ENCODE results near the gene SYT2.
"Not testable (repeated sequence)": the region's sequence is repeated elsewhere in the genome, so short reads cannot be mapped to it uniquely, and the experiment has no call there.

The SYT2 gene

GRCh38 chr1:202623075-202623474, 87.2 kb downstream of the SYT2 start:
- Histone ChIP-seq H2BK12ac (ENCODE audit: low read length) (peak overlapping the region; percentile 30), H3K27ac (replicated peaks; ENCODE audit: low read length) (no peak overlapping the region), H3K4me3 (ENCODE audit: low read length in 2 of 2) (no peak overlapping the region), H3K4me1 (ENCODE audit: control insufficient read depth in 2 of 2, insufficient read depth in 1 of 2, low read depth in 1 of 2, low read length in 2 of 2) (peaks cover 4 to 17% of the 10 kb centered on the region in 2 donors), H3K18ac (ENCODE audit: low read length) (peak overlapping the region; percentile 65), H3K9me3 (replicated peaks in 1 of 2; ENCODE audit: control insufficient read depth in 2 of 2, insufficient read depth in 1 of 2, low read depth in 1 of 2, low read length in 2 of 2) (peaks cover 0 to 5% of the 10 kb centered on the region in 2 donors), H3K23ac (ENCODE audit: low read depth, low read length, poor library complexity) (no peak overlapping the region), H2BK120ac (ENCODE audit: low read depth, low read length) (peak overlapping the region; percentile 94), H3K4me2 (ENCODE audit: insufficient read depth, low read length, poor library complexity, severe bottlenecking) (no peak overlapping the region), H4K8ac (ENCODE audit: low read depth, low read length) (no peak overlapping the region), H2AFZ (ENCODE audit: low read length) (no peak overlapping the region), H3K27me3 (ENCODE audit: control insufficient read depth in 3 of 3, insufficient read depth in 3 of 3, low read depth in 1 of 3, low read length in 3 of 3) (peaks cover 0 to 10% (median 7%) of the 10 kb centered on the region in 3 experiments), H2BK15ac (ENCODE audit: low read length) (peak overlapping the region; percentile 85), H3K4ac (ENCODE audit: low read length) (no peak overlapping the region), H3K14ac (ENCODE audit: low read length) (no peak overlapping the region), H3K79me1 (ENCODE audit: low read depth, low read length) (peaks cover 5% of the 10 kb centered on the region), H2BK5ac (ENCODE audit: low read length) (peak overlapping the region; percentile 39), H2AK5ac (ENCODE audit: low read depth, low read length) (peak overlapping the region; percentile 97), H3K36me3 (replicated peaks in 1 of 2; ENCODE audit: control insufficient read depth in 2 of 2, insufficient read depth in 2 of 2, low read length in 2 of 2) (peaks cover 0 to 5% of the 10 kb centered on the region in 2 donors), H3K9ac (ENCODE audit: low read depth, low read length, poor library complexity) (no peak overlapping the region), H4K91ac (ENCODE audit: low read depth, low read length, poor library complexity) (no peak overlapping the region)
- no CpG with 5 or more reads among the region's 7 CpGs for WGBS, 2 donors (ENCODE audit: extremely low coverage in 2 of 2, insufficient read length in 2 of 2, insufficient replicate concordance in 1 of 2)
- no peak for DNase-seq (ENCODE audit: low spot score)

- Histone ChIP-seq H3K9ac (ENCODE audit: low read depth, low read length, poor library complexity) (no peak overlapping the region), H2BK15ac (ENCODE audit: low read length) (no peak overlapping the region), H3K9me3 (replicated peaks in 1 of 2; ENCODE audit: control insufficient read depth in 2 of 2, insufficient read depth in 1 of 2, low read depth in 1 of 2, low read length in 2 of 2) (peaks cover 0 to 5% of the 10 kb centered on the region in 2 donors), H3K4ac (ENCODE audit: low read length) (no peak overlapping the region), H3K27me3 (ENCODE audit: control insufficient read depth in 3 of 3, insufficient read depth in 3 of 3, low read depth in 1 of 3, low read length in 3 of 3) (peaks cover 0 to 7% (median 7%) of the 10 kb centered on the region in 3 experiments), H4K91ac (ENCODE audit: low read depth, low read length, poor library complexity) (no peak overlapping the region), H3K27ac (replicated peaks; ENCODE audit: low read length) (no peak overlapping the region), H3K4me1 (ENCODE audit: control insufficient read depth in 2 of 2, insufficient read depth in 1 of 2, low read depth in 1 of 2, low read length in 2 of 2) (peaks cover 4 to 17% of the 10 kb centered on the region in 2 donors), H3K79me1 (ENCODE audit: low read depth, low read length) (peaks cover 5% of the 10 kb centered on the region), H3K18ac (ENCODE audit: low read length) (peak overlapping the region; percentile 76), H3K14ac (ENCODE audit: low read length) (no peak overlapping the region), H3K23ac (ENCODE audit: low read depth, low read length, poor library complexity) (no peak overlapping the region), H2BK5ac (ENCODE audit: low read length) (no peak overlapping the region), H3K36me3 (replicated peaks in 1 of 2; ENCODE audit: control insufficient read depth in 2 of 2, insufficient read depth in 2 of 2, low read length in 2 of 2) (peaks cover 0 to 5% of the 10 kb centered on the region in 2 donors), H2AFZ (ENCODE audit: low read length) (no peak overlapping the region), H2AK5ac (ENCODE audit: low read depth, low read length) (no peak overlapping the region), H4K8ac (ENCODE audit: low read depth, low read length) (no peak overlapping the region), H3K4me2 (ENCODE audit: insufficient read depth, low read length, poor library complexity, severe bottlenecking) (no peak overlapping the region), H3K4me3 (ENCODE audit: low read length in 2 of 2) (no peak overlapping the region), H2BK12ac (ENCODE audit: low read length) (no peak overlapping the region), H2BK120ac (ENCODE audit: low read depth, low read length) (no peak overlapping the region)
- no peak for DNase-seq (ENCODE audit: low spot score)
- no CpG with 5 or more reads among the region's 8 CpGs for WGBS, 2 donors (ENCODE audit: extremely low coverage in 2 of 2, insufficient read length in 2 of 2, insufficient replicate concordance in 1 of 2)
Observed at GRCh38 chr1:202622388-202622787, 87.9 kb downstream of the SYT2 start.

- Histone ChIP-seq H3K9me3 (replicated peaks in 1 of 2; ENCODE audit: control insufficient read depth in 2 of 2, insufficient read depth in 1 of 2, low read depth in 1 of 2, low read length in 2 of 2) (peaks cover 0 to 5% of the 10 kb centered on the region in 2 donors), H3K79me1 (ENCODE audit: low read depth, low read length) (peaks cover 5% of the 10 kb centered on the region), H2BK5ac (ENCODE audit: low read length) (no peak overlapping the region), H2BK12ac (ENCODE audit: low read length) (no peak overlapping the region), H4K91ac (ENCODE audit: low read depth, low read length, poor library complexity) (no peak overlapping the region), H2BK120ac (ENCODE audit: low read depth, low read length) (no peak overlapping the region), H4K8ac (ENCODE audit: low read depth, low read length) (no peak overlapping the region), H3K18ac (ENCODE audit: low read length) (no peak overlapping the region), H3K36me3 (replicated peaks in 1 of 2; ENCODE audit: control insufficient read depth in 2 of 2, insufficient read depth in 2 of 2, low read length in 2 of 2) (peaks cover 0 to 5% of the 10 kb centered on the region in 2 donors), H3K14ac (ENCODE audit: low read length) (no peak overlapping the region), H3K27me3 (ENCODE audit: control insufficient read depth in 3 of 3, insufficient read depth in 3 of 3, low read depth in 1 of 3, low read length in 3 of 3) (peaks cover 0 to 7% (median 0%) of the 10 kb centered on the region in 3 experiments), H3K4me3 (ENCODE audit: low read length in 2 of 2) (no peak overlapping the region), H3K23ac (ENCODE audit: low read depth, low read length, poor library complexity) (no peak overlapping the region), H3K4me1 (ENCODE audit: control insufficient read depth in 2 of 2, insufficient read depth in 1 of 2, low read depth in 1 of 2, low read length in 2 of 2) (peaks cover 4 to 17% of the 10 kb centered on the region in 2 donors), H2BK15ac (ENCODE audit: low read length) (no peak overlapping the region), H2AK5ac (ENCODE audit: low read depth, low read length) (no peak overlapping the region), H3K9ac (ENCODE audit: low read depth, low read length, poor library complexity) (no peak overlapping the region), H2AFZ (ENCODE audit: low read length) (no peak overlapping the region), H3K4me2 (ENCODE audit: insufficient read depth, low read length, poor library complexity, severe bottlenecking) (no peak overlapping the region), H3K4ac (ENCODE audit: low read length) (no peak overlapping the region), H3K27ac (replicated peaks; ENCODE audit: low read length) (no peak overlapping the region)
- WGBS, 2 donors (ENCODE audit: extremely low coverage in 2 of 2, insufficient read length in 2 of 2, insufficient replicate concordance in 1 of 2) = no CpG with 5 or more reads among the region's 3 CpGs
- no peak for DNase-seq (ENCODE audit: low spot score)
Observed at GRCh38 chr1:202621446-202621845, 88.8 kb downstream of the SYT2 start.

GRCh38 chr1:202620036-202620435, 90.2 kb downstream of the SYT2 start:
- no CpG with 5 or more reads among the region's 2 CpGs for WGBS, 2 donors (ENCODE audit: extremely low coverage in 2 of 2, insufficient read length in 2 of 2, insufficient replicate concordance in 1 of 2)
- not testable (repeated sequence) for H4K91ac ChIP-seq (ENCODE audit: low read depth, low read length, poor library complexity); H4K8ac ChIP-seq (ENCODE audit: low read depth, low read length); H3K9ac ChIP-seq (ENCODE audit: low read depth, low read length, poor library complexity); H3K27me3 ChIP-seq (ENCODE audit: control insufficient read depth in 3 of 3, insufficient read depth in 3 of 3, low read depth in 1 of 3, low read length in 3 of 3); H2BK5ac ChIP-seq (ENCODE audit: low read length); H2AK5ac ChIP-seq (ENCODE audit: low read depth, low read length); H3K4ac ChIP-seq (ENCODE audit: low read length); H3K14ac ChIP-seq (ENCODE audit: low read length); DNase-seq (ENCODE audit: low spot score); H3K36me3 ChIP-seq (replicated peaks in 1 of 2; ENCODE audit: control insufficient read depth in 2 of 2, insufficient read depth in 2 of 2, low read length in 2 of 2); H2BK120ac ChIP-seq (ENCODE audit: low read depth, low read length); H3K4me2 ChIP-seq (ENCODE audit: insufficient read depth, low read length, poor library complexity, severe bottlenecking); H2AFZ ChIP-seq (ENCODE audit: low read length); H3K4me3 ChIP-seq (ENCODE audit: low read length in 2 of 2); H3K18ac ChIP-seq (ENCODE audit: low read length); H2BK12ac ChIP-seq (ENCODE audit: low read length); H3K9me3 ChIP-seq (replicated peaks in 1 of 2; ENCODE audit: control insufficient read depth in 2 of 2, insufficient read depth in 1 of 2, low read depth in 1 of 2, low read length in 2 of 2); H2BK15ac ChIP-seq (ENCODE audit: low read length); H3K27ac ChIP-seq (replicated peaks; ENCODE audit: low read length); H3K23ac ChIP-seq (ENCODE audit: low read depth, low read length, poor library complexity); H3K79me1 ChIP-seq (ENCODE audit: low read depth, low read length)
- H3K4me1 ChIP-seq (ENCODE audit: control insufficient read depth in 2 of 2, insufficient read depth in 1 of 2, low read depth in 1 of 2, low read length in 2 of 2) = peaks cover 9 to 17% of the 10 kb centered on the region in 2 donors
